ENCODE measurements around the gene RHOBTB1.

DNA sequence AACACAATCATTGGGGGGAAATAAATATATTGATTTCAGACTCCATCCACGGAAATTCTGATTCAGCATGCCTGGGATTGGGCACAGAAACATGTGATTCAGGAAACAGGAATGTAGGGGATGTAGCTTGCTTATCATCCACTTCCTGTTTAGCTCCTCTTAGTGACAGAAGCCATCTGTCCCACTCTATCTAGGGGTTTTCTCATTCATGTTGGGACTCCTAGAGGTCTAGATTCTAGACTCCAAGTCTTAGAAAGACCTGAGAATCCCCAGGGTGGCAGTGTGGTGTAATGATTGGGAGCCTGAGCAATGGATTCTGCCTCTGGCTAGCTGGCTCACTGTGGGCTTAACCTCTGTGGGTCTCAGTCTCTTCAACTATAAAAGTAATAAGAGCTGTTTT lies 97.8 kb downstream of the RHOBTB1 start:
- TF ChIP-seq CTCF (IDR thresholded peaks at IDR 0.05; ENCODE audit: low read depth, low read length) (no peak; the same call in 1 of the 2 replicates), EZH2phosphoT487 (IDR thresholded peaks at IDR 0.05; ENCODE audit: low read depth) (no peak)
